Activated naive CD4-positive, alpha-beta T cell treated with anti-CD3 and anti-CD28 coated beads, Interleukin-2, amount 10 ng/mL, durations not matched to agents 7 days and 5 days (primary cell): ENCODE results near the gene GXYLT2.
"Not testable (repeated sequence)": the region's sequence is repeated elsewhere in the genome, so short reads cannot be mapped to it uniquely, and the experiment has no call there.

Experiments used
- CTCF ChIA-PET: fragments of 350-600 bp; sonication (Branson Sonifier 250); formaldehyde crosslinking; loops from one replicate; lab custom pipeline; 2021; ENCODE audit warnings: antibody characterized with exemption; lab: Charles Lee
- DNase-seq: peaks from one replicate; pipeline ENCODE4 v3.0.0-alpha.2; 2020
- H3K27ac Mint-ChIP-seq: one replicate; pipeline ENCODE4 v1.8.0; 2021; ENCODE audit warnings: mild to moderate bottlenecking, moderate library complexity, mixed read lengths
- H3K27me3 Mint-ChIP-seq: one replicate; pipeline ENCODE4 v1.8.0; 2021; ENCODE audit warnings: mild to moderate bottlenecking, mixed read lengths
- H3K36me3 Mint-ChIP-seq: one replicate; pipeline ENCODE4 v1.8.0; 2021; ENCODE audit warnings: mixed read lengths
- H3K4me1 Mint-ChIP-seq: one replicate; pipeline ENCODE4 v1.8.0; 2021; ENCODE audit warnings: mixed read lengths
- H3K4me3 Mint-ChIP-seq: one replicate; pipeline ENCODE4 v1.8.0; 2021; ENCODE audit warnings: mild to moderate bottlenecking, moderate library complexity, mixed read lengths
- H3K9me3 Mint-ChIP-seq: one replicate; pipeline ENCODE4 v1.8.0; 2021; ENCODE audit warnings: mixed read lengths

GXYLT2 gene

DNA sequence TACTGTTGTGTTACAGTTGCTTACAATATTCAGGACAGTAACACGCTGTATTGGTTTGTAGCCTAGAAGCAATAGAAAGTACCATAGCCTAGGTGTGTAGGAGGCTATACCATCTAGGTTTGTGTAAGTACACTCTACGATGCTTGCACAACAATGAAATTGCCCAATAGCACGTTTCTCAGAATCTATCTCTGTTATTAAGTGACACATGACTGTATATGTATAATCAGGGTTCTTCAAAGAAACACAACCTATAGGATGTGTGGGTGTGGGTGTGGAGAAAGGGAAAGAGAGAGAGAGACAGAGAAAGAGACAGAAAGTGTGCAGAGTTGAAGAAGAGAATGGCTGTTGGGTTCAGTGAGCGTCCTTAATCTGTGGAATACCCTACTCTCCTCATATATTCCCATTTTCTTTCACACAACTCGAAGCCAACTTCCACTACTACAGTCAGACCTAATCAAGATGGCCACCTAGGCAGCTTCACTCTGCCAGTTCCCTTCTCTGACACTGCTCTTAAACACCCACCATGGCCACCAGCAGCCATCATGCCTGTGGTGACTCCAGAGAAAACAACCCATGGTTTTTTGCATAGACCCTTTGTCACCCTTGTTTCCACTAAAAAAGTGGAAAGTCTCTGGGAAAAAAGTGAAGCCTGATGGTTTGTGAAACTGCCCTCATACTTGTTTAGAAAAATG, 103.0 kb downstream of the GXYLT2 start:
- Mint-ChIP-seq H3K4me1 (peaks cover 4% of the 10 kb centered on the region), H3K36me3 (no peaks in the 10 kb centered on the region), H3K27ac (no peak overlapping the region), H3K27me3 (no peaks in the 10 kb centered on the region), H3K4me3 (no peak overlapping the region), H3K9me3 (peaks cover 3% of the 10 kb centered on the region)
- DNase-seq: no peak
- CTCF ChIA-PET: no interaction called here

DNA sequence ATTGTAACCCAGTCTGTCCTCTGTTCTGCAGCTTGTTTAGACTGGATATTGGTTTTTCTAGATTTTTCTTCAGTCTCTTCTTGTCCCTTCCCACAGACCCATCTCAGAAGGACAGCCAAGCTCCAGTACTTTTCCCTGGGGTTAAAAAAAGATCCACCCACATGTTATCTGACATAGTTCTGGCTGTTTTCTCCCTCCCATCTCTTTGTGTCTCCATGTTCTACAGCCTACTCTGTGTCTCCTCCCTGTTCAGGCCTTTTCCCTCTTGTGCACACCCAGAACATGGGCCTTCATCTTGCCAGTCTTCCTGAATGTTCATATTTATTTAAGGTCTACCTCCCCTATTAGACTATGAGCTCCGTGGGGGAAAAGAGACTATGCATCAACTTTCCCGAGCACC, 103.7 kb downstream of the GXYLT2 start:
- H3K4me1 Mint-ChIP-seq: peaks cover 7% of the 10 kb centered on the region
- no peaks in the 10 kb centered on the region for H3K36me3 Mint-ChIP-seq
- DNase-seq: no peak
- no peak overlapping the region for H3K27ac Mint-ChIP-seq
- no peak overlapping the region for H3K4me3 Mint-ChIP-seq
- CTCF ChIA-PET: no interaction called here
- no peaks in the 10 kb centered on the region for H3K27me3 Mint-ChIP-seq
- no peaks in the 10 kb centered on the region for H3K9me3 Mint-ChIP-seq

DNA sequence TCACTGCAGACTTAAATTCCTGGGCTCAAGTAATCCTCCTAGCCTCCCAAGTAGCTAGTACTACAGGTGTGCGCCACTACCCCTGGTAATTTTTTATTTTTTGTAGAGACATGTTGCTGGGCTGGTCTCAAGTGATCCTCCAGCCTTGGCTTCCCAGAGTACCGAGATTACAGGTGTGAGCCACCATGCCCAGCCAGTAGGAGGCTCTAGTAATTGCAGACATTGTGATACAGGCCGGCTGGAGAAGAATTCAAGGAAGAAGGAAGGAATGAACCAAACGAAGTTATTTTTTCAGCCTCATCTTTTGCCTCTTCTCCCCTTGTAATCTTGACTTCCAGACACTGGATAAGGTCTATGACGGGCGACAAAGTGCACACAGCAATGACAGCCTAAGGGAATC, 105.5 kb downstream of the GXYLT2 start:
- CTCF ChIA-PET: no interaction called here
- peaks cover 3% of the 10 kb centered on the region for H3K36me3 Mint-ChIP-seq
- no peaks in the 10 kb centered on the region for H3K27me3 Mint-ChIP-seq
- peaks cover 16% of the 10 kb centered on the region for H3K4me1 Mint-ChIP-seq
- no peaks in the 10 kb centered on the region for H3K9me3 Mint-ChIP-seq
- H3K4me3 Mint-ChIP-seq: no peak overlapping the region
- H3K27ac Mint-ChIP-seq: no peak overlapping the region
- DNase-seq: no peak

DNA sequence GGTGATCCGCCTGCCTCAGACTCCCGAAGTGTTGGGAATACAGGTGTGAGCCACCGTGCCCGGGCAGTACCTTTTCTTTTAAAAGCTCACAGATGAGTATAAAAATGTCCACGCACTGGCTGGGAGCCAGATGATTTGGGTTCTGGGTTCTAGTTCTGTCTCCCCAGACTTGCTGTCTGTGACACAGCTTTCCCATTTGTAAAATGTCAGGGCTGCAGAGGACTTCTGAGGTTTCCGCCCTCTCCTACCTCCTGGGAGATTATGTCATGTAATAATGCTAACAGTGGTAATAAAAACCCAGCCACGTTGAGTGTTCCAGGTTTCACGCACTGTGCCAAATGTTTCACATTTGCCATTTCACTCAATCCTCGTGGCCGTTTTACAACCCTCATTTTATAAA, 107.5 kb downstream of the GXYLT2 start:
- CTCF ChIA-PET: interaction anchor here (0.8 kb wide), 1 partner anchor 144 kb away, joined by 4 read pairs; no protein-coding TSS in a partner anchor
- Mint-ChIP-seq H3K36me3 (peaks cover 20% of the 10 kb centered on the region), H3K4me1 (peaks cover 34% of the 10 kb centered on the region), H3K9me3 (no peaks in the 10 kb centered on the region), H3K4me3 (no peak overlapping the region), H3K27me3 (no peaks in the 10 kb centered on the region), H3K27ac (peak overlapping the region; percentile 9)
- DNase-seq: no peak

DNA sequence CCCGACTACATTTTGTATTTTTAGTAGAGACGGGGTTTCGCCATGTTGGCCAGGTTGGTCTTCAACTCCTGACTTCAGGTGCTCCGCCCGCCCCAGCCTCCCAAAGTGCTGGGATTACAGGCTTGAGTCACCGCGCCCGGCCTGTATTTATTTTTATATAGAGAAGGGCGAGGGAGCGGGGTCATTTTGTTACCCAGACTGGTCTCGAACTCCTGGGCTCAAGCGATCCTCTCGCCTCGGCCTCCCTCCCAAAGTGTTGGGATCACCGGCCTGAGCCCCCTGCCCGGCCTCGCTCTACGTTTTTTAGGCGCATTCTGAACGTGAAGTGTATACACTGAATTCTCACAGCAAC, 108.3 kb downstream of the GXYLT2 start:
- CTCF ChIA-PET: interaction anchor here (0.8 to 1.4 kb wide), 2 partner anchors 57 to 145 kb away, joined by 3 to 4 read pairs; no protein-coding TSS in a partner anchor
- Mint-ChIP-seq H3K4me3 (peak overlapping the region; percentile 84), H3K27me3 (no peaks in the 10 kb centered on the region), H3K36me3 (peaks cover 26% of the 10 kb centered on the region), H3K9me3 (no peaks in the 10 kb centered on the region), H3K27ac (peak overlapping the region; percentile 96), H3K4me1 (peaks cover 42% of the 10 kb centered on the region)
- DNase-seq: peak; percentile 21

DNA sequence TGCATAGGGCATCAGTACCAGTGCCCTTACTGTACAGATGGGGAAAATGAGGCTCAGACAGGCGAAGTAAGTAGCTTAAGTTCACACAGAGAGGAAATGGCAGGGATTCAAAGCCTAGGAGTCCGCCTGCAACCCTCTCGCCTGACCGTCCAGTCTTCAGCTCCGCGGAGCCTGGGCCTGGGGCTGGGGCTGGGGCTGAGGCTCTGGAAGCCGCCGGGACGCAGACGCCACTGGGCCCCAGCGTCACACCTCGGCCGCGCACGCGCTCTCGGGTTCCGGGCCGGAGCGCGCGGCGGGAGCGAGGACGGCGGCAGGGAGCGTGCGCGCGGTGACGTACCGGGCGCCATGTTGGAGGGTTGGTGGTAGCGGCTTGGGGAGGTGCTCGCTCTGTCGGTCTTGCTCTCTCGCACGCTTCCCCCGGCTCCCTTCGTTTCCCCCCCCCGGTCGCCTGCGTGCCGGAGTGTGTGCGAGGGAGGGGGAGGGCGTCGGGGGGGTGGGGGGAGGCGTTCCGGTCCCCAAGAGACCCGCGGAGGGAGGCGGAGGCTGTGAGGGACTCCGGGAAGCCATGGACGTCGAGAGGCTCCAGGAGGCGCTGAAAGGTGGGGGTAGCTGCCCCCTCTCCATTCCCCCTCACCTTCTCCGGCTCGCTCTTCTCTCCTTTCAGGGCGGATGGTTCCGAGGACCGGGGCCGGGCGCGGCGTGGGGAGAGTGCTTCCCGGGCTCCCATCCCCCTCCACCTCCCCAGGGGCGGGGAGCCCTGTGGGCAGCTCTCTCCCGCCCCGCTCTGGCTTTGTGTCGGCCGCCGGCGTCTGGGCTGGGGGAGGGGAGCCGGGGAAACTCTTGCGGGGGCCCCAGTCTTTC, 108.9 kb downstream of the GXYLT2 start, which contains the start of gene PPP4R2:
PPP4R2 (plus strand) TSS at position 339 of the 861 bp plus-strand sequence; CDS start at position 566, 227 bp downstream.
- Mint-ChIP-seq H3K4me1 (peaks cover 48% of the 10 kb centered on the region), H3K36me3 (peaks cover 28% of the 10 kb centered on the region), H3K4me3 (peak within 1 kb of the TSS; percentile 84), H3K27me3 (no peaks in the 10 kb centered on the region), H3K9me3 (no peaks in the 10 kb centered on the region), H3K27ac (peak within 1 kb of the TSS; percentile 96)
- CTCF ChIA-PET: interaction anchor here (1.1 to 2.2 kb wide), 4 partner anchors 50 to 175 kb away, joined by 3 to 9 read pairs (median 4); no protein-coding TSS in a partner anchor
- peak; percentile 93 for DNase-seq

DNA sequence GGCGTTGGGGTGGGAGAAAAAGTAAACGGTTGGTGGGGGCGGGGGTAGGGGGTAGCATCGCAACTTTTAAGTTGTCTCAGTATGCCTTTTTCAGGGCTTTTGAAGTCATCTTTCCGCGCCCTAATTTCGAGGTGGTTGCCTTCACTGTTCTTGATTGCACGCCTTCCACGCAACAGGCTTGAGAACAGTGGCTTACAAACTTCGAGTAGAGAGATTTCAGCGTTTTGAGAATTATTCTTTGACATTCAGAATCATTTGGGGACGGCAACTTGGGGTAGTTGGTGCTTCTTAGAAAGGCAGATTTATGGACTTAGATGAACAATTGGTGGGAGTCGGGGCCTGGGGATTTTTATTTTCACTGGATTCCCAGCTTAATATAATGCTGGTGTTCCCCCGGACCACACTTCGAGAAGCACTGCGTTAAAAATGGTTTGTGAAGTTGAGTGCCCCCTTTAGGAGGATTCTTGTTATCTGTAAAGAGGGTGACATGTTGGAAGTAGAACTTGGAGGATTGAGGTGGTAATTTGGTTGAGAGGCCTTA, 109.6 kb downstream of the GXYLT2 start:
- Mint-ChIP-seq H3K4me3 (peak overlapping the region; percentile 84), H3K4me1 (peaks cover 52% of the 10 kb centered on the region), H3K27me3 (no peaks in the 10 kb centered on the region), H3K27ac (peak overlapping the region; percentile 96), H3K36me3 (peaks cover 32% of the 10 kb centered on the region), H3K9me3 (no peaks in the 10 kb centered on the region)
- CTCF ChIA-PET: interaction anchor here (1.1 to 2.2 kb wide), 3 partner anchors 51 to 175 kb away, joined by 3 to 9 read pairs (median 5); no protein-coding TSS in a partner anchor
- peak; percentile 54 for DNase-seq

DNA sequence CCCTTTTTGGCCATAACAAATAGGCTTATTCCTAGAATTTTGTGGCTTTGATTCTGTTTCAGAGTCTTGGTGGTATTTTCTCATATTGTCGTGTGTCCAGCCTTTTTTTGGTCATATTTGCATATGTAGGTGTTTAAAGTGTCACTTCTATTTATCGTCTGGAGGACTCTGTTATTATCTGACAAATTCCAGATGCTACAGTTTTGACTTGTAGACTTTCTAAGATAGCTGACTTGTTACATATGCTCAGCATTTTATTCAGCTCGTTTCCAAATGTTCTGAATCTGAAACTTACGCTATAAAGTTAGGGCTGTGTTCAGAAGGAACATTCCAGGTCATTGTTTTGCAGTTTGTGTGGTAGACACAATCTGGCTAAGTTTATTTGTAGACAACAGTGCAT, 110.6 kb downstream of the GXYLT2 start:
- no peaks in the 10 kb centered on the region for H3K27me3 Mint-ChIP-seq

GRCh38 chr3:72999951-73000350, 112.1 kb downstream of the GXYLT2 start:
- Mint-ChIP-seq H3K4me3 (peak overlapping the region; percentile 71), H3K27ac (peak overlapping the region; percentile 86), H3K4me1 (peaks cover 68% of the 10 kb centered on the region)

More for the DNA sequence above, 110.6 kb downstream of the GXYLT2 start:
- Mint-ChIP-seq H3K36me3 (peaks cover 37% of the 10 kb centered on the region), H3K27ac (peak overlapping the region; percentile 64), H3K4me3 (peak overlapping the region; percentile 84), H3K9me3 (no peaks in the 10 kb centered on the region), H3K4me1 (peaks cover 57% of the 10 kb centered on the region)
- CTCF ChIA-PET: interaction anchor here (0.6 to 2.2 kb wide), 6 partner anchors 41 to 87 kb away, joined by 3 to 9 read pairs (median 4); no protein-coding TSS in a partner anchor
- no peak for DNase-seq

DNA sequence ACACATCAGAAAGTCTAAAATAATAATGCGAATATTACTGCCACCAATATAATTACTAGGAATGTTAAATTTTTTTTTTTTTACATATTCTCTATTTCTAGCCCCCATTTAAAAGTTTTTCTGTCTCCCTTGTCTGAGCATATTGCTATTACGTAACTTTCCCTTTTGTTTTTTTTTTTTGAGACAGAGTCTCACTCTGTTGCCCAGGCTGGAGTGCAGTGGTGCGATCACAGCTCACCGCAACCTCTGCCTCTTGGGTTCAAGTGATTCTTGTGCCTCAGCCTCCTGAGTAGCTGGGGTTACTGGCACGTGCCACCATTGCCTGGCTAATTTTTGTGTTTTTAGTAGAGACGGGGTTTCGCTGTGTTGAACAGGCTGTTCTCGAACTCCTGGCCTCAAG, 115.2 kb downstream of the GXYLT2 start:
- H3K4me3 Mint-ChIP-seq, H3K27ac Mint-ChIP-seq, DNase-seq, H3K9me3 Mint-ChIP-seq, CTCF ChIA-PET, H3K27me3 Mint-ChIP-seq: not testable (repeated sequence)
- H3K4me1 Mint-ChIP-seq: peaks cover 60% of the 10 kb centered on the region
- peaks cover 67% of the 10 kb centered on the region for H3K36me3 Mint-ChIP-seq

More at GRCh38 chr3:72999951-73000350, 112.1 kb downstream of the GXYLT2 start:
- CTCF ChIA-PET: interaction anchor here (1.5 to 1.9 kb wide), 2 partner anchors 10 to 60 kb away, joined by 6 to 7 read pairs; no protein-coding TSS in a partner anchor
- Mint-ChIP-seq H3K9me3 (no peaks in the 10 kb centered on the region), H3K36me3 (peaks cover 50% of the 10 kb centered on the region), H3K27me3 (no peaks in the 10 kb centered on the region)
- peak; percentile 44 for DNase-seq

- peaks cover 67% of the 10 kb centered on the region for H3K36me3 Mint-ChIP-seq
- no peak overlapping the region for H3K4me3 Mint-ChIP-seq
- CTCF ChIA-PET: interaction anchor here (0.7 kb wide), 1 partner anchor 25 kb away, joined by 4 read pairs; no protein-coding TSS in a partner anchor
- no peaks in the 10 kb centered on the region for H3K9me3 Mint-ChIP-seq
- H3K4me1 Mint-ChIP-seq: peaks cover 58% of the 10 kb centered on the region
- DNase-seq: no peak
- no peaks in the 10 kb centered on the region for H3K27me3 Mint-ChIP-seq
- no peak overlapping the region for H3K27ac Mint-ChIP-seq
These were observed 116.5 kb downstream of the GXYLT2 start for GRCh38 chr3:73004316-73004715.

- CTCF ChIA-PET: interaction anchor here (1.1 kb wide), 1 partner anchor 48 kb away, joined by 7 read pairs; no protein-coding TSS in a partner anchor
- H3K4me1 Mint-ChIP-seq: peaks cover 44% of the 10 kb centered on the region
- H3K27ac Mint-ChIP-seq: no peak overlapping the region
- peaks cover 63% of the 10 kb centered on the region for H3K36me3 Mint-ChIP-seq
- no peak overlapping the region for H3K4me3 Mint-ChIP-seq
- DNase-seq: no peak
- H3K9me3 Mint-ChIP-seq: no peaks in the 10 kb centered on the region
- no peaks in the 10 kb centered on the region for H3K27me3 Mint-ChIP-seq
These were observed 120.3 kb downstream of the GXYLT2 start for GRCh38 chr3:73007992-73008712.

- peaks cover 40% of the 10 kb centered on the region for H3K4me1 Mint-ChIP-seq
- H3K36me3 Mint-ChIP-seq: peaks cover 58% of the 10 kb centered on the region
- H3K9me3 Mint-ChIP-seq: no peaks in the 10 kb centered on the region
- CTCF ChIA-PET: interaction anchor here (1.1 to 2.4 kb wide), 2 partner anchors 9 to 48 kb away, joined by 6 to 7 read pairs; no protein-coding TSS in a partner anchor
- H3K27ac Mint-ChIP-seq: no peak overlapping the region
- no peak overlapping the region for H3K4me3 Mint-ChIP-seq
- no peaks in the 10 kb centered on the region for H3K27me3 Mint-ChIP-seq
- no peak for DNase-seq
These were observed 121.2 kb downstream of the GXYLT2 start for GRCh38 chr3:73009008-73009407.
